Neural progenitor cell (in vitro differentiated cells): ENCODE data around the gene BCAS3. TPM values are rescaled to one million over a fixed set of nuclear protein-coding genes. Genes with fewer than 3 reads are reported as not detected.
A peak's percentile ranks its signal among the peaks of the same experiment; 100 is the strongest.

Source experiments
- DNase-seq: peaks from one replicate; pipeline ENCODE4 v3.0.0-alpha.2; 2016; ENCODE audit warnings: low spot score
- H2AFZ ChIP-seq: fragments of 200-600 bp; sonication (generic); replicated peaks from 2 replicates; pipeline ENCODE4 v1.6.1; 2016; ENCODE audit warnings: antibody characterized with exemption
- H3F3A ChIP-seq: fragments of 200-600 bp; sonication (generic); 2 replicates; pipeline ENCODE4 v1.6.1; 2016; ENCODE audit warnings: antibody characterized with exemption, low read depth
- H3K27ac ChIP-seq: fragments of 200-600 bp; sonication (generic); 2 replicates; pipeline ENCODE4 v1.5.1; 2016; ENCODE audit warnings: mild to moderate bottlenecking
- H3K27me3 ChIP-seq: fragments of 200-600 bp; sonication (generic); 2 replicates; pipeline ENCODE4 v1.6.1; 2016; ENCODE audit warnings: mild to moderate bottlenecking, moderate library complexity
- H3K36me3 ChIP-seq: fragments of 200-600 bp; sonication (generic); 2 replicates; pipeline ENCODE4 v1.5.1; 2016
- H3K4me1 ChIP-seq: fragments of 200-600 bp; sonication (generic); 2 replicates; pipeline ENCODE4 v1.6.1; 2016; ENCODE audit warnings: mixed run types
- H3K4me2 ChIP-seq: fragments of 200-600 bp; sonication (generic); 2 replicates; pipeline ENCODE4 v1.6.1; 2016
- H3K4me3 ChIP-seq: fragments of 200-600 bp; sonication (generic); 2 replicates; pipeline ENCODE4 v1.5.1; 2016
- H3K79me2 ChIP-seq: fragments of 200-600 bp; sonication (generic); 2 replicates; pipeline ENCODE4 v1.6.1; 2016; ENCODE audit warnings: low read depth
- H3K9ac ChIP-seq: fragments of 200-600 bp; sonication (generic); 2 replicates; pipeline ENCODE4 v1.6.1; 2016
- H3K9me3 ChIP-seq: fragments of 200-600 bp; sonication (generic); 2 replicates; pipeline ENCODE4 v1.5.1; 2016; ENCODE audit warnings: low read depth
- H4K20me1 ChIP-seq: fragments of 200-600 bp; sonication (generic); 2 replicates; pipeline ENCODE4 v1.6.1; 2016; ENCODE audit warnings: low read depth
- H3K27ac Mint-ChIP-seq: 3 replicates; pipeline ENCODE4 v1.8.0; 2021; ENCODE audit warnings: mixed read lengths
- H3K27me3 Mint-ChIP-seq: 2 replicates; pipeline ENCODE4 v1.8.0; 2022; ENCODE audit warnings: low read depth, mild to moderate bottlenecking, inconsistent platforms, moderate library complexity, mixed read lengths; ENCODE audit not compliant: insufficient read depth
- H3K36me3 Mint-ChIP-seq: 3 replicates; pipeline ENCODE4 v1.8.0; 2021; ENCODE audit warnings: mixed read lengths
- H3K4me1 Mint-ChIP-seq: 3 replicates; pipeline ENCODE4 v1.8.0; 2021; ENCODE audit warnings: mixed read lengths
- H3K4me3 Mint-ChIP-seq: 3 replicates; pipeline ENCODE4 v1.8.0; 2021; ENCODE audit warnings: mild to moderate bottlenecking, moderate library complexity, mixed read lengths
- H3K9me3 Mint-ChIP-seq: 3 replicates; pipeline ENCODE4 v1.8.0; 2020; ENCODE audit warnings: mixed read lengths
- CTCF ChIP-seq: fragments of 200-600 bp; sonication (generic); IDR thresholded peaks from 2 replicates; pipeline ENCODE4 v1.5.1; 2017; ENCODE audit warnings: antibody characterized with exemption, mild to moderate bottlenecking
- EZH2 ChIP-seq: fragments of 200-600 bp; sonication (generic); IDR thresholded peaks from 2 replicates; pipeline ENCODE4 v1.6.1; 2017; ENCODE audit warnings: antibody characterized with exemption, mild to moderate bottlenecking, moderate library complexity
- EZH2phosphoT487 ChIP-seq: fragments of 200-600 bp; sonication (generic); IDR thresholded peaks from 2 replicates; pipeline ENCODE4 v1.6.1; 2017; ENCODE audit warnings: antibody characterized with exemption
- total RNA-seq: library from RNA; depleted of rRNA; stranded (reverse); fragments of >200 nt; gene quantifications from 2 replicates; pipeline ENCODE4 v1.2.3, GENCODE V29; 2015; ENCODE audit warnings: low replicate concordance

The BCAS3 gene
- total RNA-seq, 1 donor from 2014 or later: 60.9 TPM

GRCh38 chr17:61366715-61367413 lies 689.2 kb downstream of the BCAS3 start:
- Mint-ChIP-seq H3K9me3 (no peaks in the 10 kb centered on the region), H3K4me1 (peaks cover 25% of the 10 kb centered on the region), H3K27ac (no peak overlapping the region), H3K36me3 (no peaks in the 10 kb centered on the region), H3K4me3 (no peak overlapping the region), H3K27me3 (no peaks in the 10 kb centered on the region)
- no peak overlapping the region for H3K9ac ChIP-seq
- H3K4me1 ChIP-seq: peaks cover 14% of the 10 kb centered on the region
- H3K4me2 ChIP-seq: no peak overlapping the region
- H2AFZ ChIP-seq: no peak overlapping the region
- H3K27ac ChIP-seq: no peak overlapping the region
- DNase-seq: no peak
- peaks cover 8% of the 10 kb centered on the region for H3F3A ChIP-seq
- H4K20me1 ChIP-seq: no peaks in the 10 kb centered on the region
- TF ChIP-seq EZH2phosphoT487 (no peak), CTCF (no peak), EZH2 (no peak)
- H3K79me2 ChIP-seq: no peaks in the 10 kb centered on the region
- H3K4me3 ChIP-seq: no peak overlapping the region
- no peaks in the 10 kb centered on the region for H3K36me3 ChIP-seq
- no peaks in the 10 kb centered on the region for H3K9me3 ChIP-seq
- H3K27me3 ChIP-seq: no peaks in the 10 kb centered on the region

- DNase-seq: no peak
- Histone ChIP-seq H3K27me3 (no peaks in the 10 kb centered on the region), H3K4me2 (peak overlapping the region; percentile 48), H2AFZ (no peak overlapping the region), H3F3A (peaks cover 8% of the 10 kb centered on the region), H3K79me2 (no peaks in the 10 kb centered on the region), H3K9ac (no peak overlapping the region), H4K20me1 (no peaks in the 10 kb centered on the region), H3K27ac (no peak overlapping the region), H3K36me3 (no peaks in the 10 kb centered on the region), H3K9me3 (no peaks in the 10 kb centered on the region), H3K4me1 (peaks cover 14% of the 10 kb centered on the region), H3K4me3 (no peak overlapping the region)
- no peak for TF ChIP-seq CTCF
- no peak for TF ChIP-seq EZH2
- TF ChIP-seq EZH2phosphoT487: no peak
- Mint-ChIP-seq H3K27ac (no peak overlapping the region), H3K9me3 (no peaks in the 10 kb centered on the region), H3K4me1 (peaks cover 27% of the 10 kb centered on the region), H3K36me3 (no peaks in the 10 kb centered on the region), H3K4me3 (no peak overlapping the region), H3K27me3 (no peaks in the 10 kb centered on the region)
Measured at GRCh38 chr17:61368049-61368831, 690.6 kb downstream of the BCAS3 start.

GRCh38 chr17:61368832-61369450 lies 691.3 kb downstream of the BCAS3 start:
- H2AFZ ChIP-seq: no peak overlapping the region
- peak overlapping the region; percentile 48 for H3K4me2 ChIP-seq
- no peaks in the 10 kb centered on the region for H4K20me1 ChIP-seq
- Mint-ChIP-seq H3K9me3 (no peaks in the 10 kb centered on the region), H3K4me1 (peaks cover 27% of the 10 kb centered on the region), H3K27me3 (no peaks in the 10 kb centered on the region), H3K27ac (peak overlapping the region; percentile 82), H3K36me3 (no peaks in the 10 kb centered on the region), H3K4me3 (no peak overlapping the region)
- no peaks in the 10 kb centered on the region for H3K9me3 ChIP-seq
- H3K27me3 ChIP-seq: no peaks in the 10 kb centered on the region
- H3K4me3 ChIP-seq: no peak overlapping the region
- peak; percentile 60 for DNase-seq
- H3K79me2 ChIP-seq: no peaks in the 10 kb centered on the region
- H3F3A ChIP-seq: peaks cover 8% of the 10 kb centered on the region
- peak overlapping the region; percentile 40 for H3K27ac ChIP-seq
- H3K36me3 ChIP-seq: no peaks in the 10 kb centered on the region
- no peak overlapping the region for H3K9ac ChIP-seq
- no peak for TF ChIP-seq CTCF
- TF ChIP-seq EZH2: no peak
- no peak for TF ChIP-seq EZH2phosphoT487
- H3K4me1 ChIP-seq: peaks cover 14% of the 10 kb centered on the region
